ENCODE data around the gene SERPINA1.
"Not testable (repeated sequence)": the region's sequence is repeated elsewhere in the genome, so short reads cannot be mapped to it uniquely, and the experiment has no call there.

The SERPINA1 gene

DNA sequence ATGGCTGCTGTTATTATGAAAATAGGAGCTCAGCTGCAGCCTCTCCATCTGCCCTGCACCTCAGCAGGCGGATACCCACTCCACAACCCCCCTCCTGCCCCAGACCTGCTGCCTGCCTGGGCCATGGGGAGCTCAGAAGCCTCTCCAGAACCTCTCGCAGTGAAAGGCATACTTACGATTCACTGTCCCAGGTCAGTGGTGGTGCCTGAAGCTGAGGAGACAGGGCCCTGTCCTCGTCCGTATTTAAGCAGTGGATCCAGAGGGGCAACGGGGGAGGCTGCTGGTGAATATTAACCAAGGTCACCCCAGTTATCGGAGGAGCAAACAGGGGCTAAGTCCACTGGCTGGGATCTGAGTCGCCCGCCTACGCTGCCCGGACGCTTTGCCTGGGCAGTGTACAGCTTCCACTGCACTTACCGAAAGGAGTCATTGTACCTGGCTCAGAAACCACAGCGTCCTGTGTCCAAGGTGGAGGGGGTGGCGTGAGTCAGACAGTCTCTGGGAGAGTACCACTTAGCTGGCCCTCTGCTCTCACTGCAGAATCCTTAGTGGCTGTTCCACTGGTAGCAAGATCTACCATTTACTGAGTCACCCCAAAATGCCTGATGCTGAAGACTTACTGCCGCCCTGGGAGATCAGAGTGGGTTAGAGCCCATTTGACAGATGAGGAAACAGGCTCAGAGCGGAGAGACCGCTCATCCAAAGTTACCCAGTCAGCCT lies at the start of gene SERPINA1:
TSS of gene SERPINA1 (minus strand) at position 219 of the 720 bp plus-strand sequence. CDS start 5,365 bp downstream, outside the sequence.
- no peak for DNase-seq

DNA sequence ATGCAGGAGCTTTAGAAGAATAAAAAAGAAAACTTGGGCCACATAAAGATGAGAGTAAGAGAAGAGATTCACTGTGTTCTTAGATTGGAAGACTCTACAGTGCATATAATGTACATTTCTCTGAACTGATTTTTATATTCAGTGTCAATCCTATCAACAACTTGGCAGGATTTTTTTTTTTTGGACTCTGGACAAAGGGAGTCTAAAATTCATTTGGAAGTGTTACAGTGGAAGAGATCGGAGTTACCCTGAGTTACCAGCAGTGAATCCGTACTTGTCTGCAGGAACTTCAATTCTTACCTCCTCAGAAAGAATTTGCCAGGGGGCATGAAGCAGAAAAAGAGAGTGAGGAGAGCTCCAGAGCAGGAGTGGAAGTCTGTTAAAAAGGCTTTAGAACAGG lies 40.2 kb upstream of the SERPINA1 start:
- DNase-seq, result no peak

DNA sequence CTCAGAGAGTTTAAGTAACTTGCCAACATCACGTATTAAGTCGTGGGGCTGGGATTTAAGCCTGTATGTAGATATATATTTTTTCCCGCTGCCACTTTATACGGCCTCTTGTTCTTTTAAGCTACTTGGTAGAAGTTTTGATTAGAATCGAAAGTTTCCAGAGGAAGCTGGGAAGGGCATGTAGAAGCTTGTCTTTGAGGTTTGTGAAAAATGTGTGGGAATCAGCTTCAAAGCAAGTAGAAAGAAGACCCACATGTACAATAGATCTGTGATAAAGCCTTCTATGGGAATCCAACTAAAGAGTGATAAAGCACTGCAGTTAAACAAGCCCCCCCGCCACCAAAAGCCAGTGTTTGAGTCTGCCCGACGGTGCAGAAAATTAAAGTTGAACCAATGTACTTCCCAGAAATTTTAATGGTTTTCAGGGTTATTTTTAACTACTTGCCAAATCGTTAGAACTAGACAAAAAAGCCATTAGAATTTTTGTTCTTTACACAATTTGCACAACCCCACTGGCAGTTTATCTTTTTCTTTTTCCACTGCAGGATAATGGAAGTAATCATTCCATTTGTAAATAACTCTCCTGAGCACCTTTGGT lies 38.7 kb upstream of the SERPINA1 start:
- DNase-seq, result no peak

DNA sequence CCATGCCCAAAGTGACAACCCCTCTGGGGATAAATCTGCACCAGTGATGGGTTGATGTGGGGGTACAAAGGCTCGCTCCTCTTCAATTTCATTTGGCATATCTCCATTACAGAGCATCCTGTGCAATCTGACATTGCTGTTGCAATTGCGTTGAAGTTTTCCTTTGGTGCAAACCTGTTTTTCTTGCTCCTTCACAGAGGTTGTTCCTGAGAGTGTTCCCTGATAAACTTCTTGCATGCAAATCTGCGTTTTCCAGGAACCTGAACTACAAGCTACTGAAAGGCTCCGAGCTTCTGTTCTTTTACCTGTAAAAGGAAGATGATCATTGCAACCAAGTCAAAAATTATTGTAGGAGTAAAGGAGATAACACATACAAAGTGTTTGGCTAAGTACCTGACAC lies 38.1 kb upstream of the SERPINA1 start:
- DNase-seq, result no peak

DNA sequence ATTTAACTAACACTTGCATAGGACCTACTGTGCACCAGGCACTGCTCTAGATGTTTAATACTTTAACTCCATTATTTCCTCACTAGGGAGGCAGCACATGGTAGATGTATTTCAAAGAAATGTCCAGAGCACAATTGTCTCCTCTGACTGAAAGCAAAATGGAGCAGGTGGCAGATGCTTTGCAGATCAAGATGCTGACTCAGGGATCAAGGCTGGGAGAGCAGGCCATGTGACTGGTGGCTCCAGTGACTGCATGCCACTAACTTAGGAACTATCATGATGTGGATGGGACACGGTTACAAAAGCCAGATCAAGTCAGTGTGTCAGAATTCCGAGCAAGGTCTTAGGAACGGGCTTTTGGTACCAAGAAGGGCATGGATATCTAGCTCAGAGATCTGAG lies 36.0 kb upstream of the SERPINA1 start:
- no peak for DNase-seq

DNA sequence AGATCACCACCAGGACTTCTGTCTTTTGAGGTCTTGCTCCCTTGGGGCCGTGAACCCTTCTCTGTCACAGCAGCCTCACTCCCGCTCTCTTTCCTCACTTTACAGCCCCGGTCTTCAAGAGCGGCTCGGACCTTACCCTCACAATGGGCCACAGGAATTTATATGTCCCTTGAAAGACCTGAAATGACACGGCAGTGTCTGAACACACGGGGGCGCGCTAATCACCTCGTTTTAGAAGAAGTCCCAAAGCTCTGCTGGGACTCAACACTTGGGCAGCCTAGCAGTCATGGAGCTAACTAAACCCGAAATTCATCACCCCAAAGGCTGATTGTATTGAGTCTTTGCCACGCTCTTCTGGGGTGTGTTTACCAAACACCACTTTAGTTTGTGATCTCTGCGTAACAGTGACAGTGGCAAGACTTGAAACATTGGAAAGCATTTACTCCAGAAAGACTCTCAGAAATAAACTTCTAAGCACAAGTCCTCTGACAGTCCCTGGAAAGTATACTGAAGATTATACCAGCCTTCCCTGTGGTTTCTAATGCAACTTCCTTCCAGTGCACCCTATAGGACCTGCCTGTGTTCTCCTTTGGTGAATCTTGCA lies 35.2 kb upstream of the SERPINA1 start:
- DNase-seq, result no peak

DNA sequence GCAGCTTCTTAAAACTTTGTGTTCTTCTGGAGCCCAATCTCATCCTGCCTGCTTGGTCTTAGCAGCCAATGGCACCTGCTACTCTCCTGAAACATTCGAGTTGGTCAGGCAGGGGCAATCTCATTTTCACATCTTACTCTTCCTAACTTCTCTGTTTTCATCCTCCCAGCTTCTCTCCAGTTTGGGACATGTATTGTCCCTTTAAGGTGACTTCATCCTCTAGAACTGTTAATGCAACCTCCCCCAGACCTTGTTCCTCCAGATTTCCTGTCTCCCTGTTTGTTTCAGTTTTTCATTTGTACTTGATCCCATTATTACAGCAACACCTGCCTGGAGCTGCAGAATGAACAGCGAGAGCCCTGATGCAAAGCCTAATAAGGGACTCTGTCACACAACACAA lies 32.9 kb upstream of the SERPINA1 start:
- DNase-seq, result no peak

DNA sequence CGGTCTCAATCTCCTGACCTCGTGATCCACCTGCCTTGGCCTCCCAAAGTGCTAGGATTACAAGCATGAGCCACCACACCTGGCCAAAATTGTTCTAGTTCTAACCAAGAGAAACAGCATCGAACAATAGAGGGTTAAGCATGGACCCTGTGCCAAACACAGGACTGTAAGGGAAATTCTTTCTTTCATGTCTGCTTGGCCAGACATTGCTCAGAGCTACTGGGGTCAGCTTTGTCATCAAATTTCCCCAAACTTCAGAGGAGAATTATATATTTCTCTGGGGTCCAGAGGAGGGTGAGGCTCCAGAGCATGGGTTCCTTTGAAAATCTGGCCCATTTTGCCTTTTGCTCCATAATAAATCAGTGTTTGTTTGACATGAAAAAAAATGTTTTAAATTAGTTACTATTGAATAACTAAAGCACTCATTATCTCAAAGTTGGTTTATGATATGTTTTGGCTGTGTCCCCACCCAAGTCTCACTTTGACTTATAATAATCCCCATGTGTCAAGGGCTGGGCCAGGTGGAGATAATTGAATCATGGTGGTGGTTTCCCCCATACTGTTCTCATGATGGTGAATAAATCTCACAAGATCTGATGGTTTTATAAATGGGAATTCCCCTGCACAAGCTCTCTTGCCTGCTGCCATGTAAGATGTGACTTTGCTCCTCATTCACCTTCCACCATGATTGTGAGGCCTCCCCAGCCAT lies 29.2 kb upstream of the SERPINA1 start:
- DNase-seq, result not testable (repeated sequence)

DNA sequence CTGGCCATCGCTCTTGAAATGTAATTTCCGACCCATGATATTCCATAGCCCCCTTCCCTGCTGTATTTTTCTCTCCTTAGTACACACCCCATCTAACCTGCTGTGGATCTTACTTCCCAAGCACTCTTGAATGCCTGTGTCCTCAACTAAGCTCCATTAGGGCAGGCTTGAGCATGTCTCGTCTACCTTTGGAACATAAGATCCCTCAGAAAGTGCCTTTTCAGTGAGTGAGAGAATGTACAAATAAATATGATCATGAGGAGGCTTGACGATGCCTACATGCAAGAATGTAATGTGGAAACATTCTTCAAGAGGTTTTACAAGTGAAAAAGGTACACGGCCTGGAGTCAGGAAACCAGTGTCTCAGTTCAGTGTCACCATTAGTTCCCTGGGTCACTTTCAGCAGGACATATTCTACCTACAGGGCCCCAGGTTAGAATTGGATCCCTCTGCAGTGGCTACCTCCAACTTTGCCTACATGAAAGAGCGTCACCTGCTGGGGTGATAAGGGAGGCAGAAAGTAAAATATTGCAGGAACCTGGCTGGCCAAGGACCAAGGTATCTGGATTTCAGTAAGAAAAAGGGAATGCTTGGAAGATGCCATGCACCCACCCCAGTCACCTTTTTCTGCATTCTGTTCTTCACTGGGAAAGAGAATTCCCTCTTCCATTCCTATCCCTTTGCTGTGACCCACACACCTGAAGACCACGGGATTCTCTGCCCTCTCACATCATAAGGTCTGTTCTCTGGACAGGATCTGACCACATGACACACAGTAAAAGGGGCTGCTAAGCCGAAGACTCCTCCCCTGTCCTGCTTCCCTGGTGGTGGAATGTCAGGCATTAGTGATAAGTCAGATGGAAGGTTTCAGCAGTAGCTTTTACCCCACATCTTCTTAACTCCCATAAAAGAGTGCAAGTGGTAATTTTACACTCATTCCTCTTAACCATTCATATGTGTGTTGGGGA lies 24.6 kb upstream of the SERPINA1 start:
- no peak for DNase-seq

DNA sequence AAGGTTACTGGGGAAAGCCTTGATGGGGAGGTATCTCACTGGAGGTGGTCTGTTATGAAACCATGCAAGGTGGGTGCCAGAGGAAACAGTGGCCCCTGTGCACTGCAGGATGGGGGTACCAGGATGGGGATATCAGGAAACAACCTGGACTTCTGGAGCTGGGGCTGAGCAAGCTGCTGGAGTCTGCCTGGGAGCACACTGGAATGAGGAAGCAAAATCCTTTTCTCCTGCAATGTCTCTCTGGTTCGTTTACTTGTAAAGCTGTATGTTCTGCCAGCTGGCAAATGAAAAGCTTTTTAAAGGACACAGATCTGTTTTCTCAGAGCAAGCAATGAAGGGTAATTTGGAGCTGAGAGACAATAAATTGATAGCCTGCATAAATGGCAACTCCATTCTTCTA lies 23.2 kb upstream of the SERPINA1 start:
- DNase-seq, result no peak

DNA sequence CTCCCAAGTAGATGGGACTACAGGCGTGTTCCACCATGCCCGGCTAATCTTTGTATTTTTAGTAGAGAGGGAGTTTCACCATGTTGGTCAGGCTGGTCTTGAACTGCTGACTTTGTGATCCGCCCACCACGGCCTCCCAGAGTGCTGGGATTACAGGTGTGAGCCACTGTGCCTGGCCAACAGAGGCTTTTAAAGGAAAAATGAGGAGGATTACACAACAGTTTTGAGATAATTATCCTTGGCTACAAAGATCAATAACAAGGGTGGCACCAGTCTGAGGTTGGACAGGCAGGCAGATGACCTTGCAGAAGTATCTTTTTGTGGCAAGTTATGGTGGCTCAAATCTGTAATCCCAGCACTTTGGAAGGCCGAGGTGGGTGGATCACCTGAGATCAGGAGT lies 21.0 kb upstream of the SERPINA1 start:
- not testable (repeated sequence) for DNase-seq

DNA sequence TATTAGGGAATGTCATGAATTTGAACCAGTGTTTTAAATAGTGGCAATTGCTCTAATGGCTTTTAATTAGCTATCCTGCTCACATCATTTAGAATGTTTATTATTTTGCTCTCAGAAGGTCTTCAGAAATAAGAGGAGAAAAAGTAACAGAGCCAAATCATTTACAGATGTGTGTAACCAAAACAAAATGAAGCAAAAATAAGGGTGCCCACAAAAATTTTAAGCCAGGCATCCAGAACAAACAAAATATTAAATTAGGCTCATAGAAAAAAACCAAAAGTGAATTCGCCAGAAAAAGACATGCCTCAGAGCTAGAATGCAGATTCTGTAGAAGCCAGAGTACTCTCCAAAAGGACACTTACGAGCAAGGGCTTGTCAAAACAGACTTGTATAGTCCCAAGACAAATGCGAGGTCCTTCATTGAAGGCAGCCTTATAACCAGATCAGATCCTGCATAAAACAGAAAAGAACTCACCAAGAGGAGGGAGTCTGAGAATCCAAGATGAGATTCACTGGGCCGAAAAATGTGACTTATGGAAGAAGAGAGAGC lies 20.2 kb upstream of the SERPINA1 start:
- no peak for DNase-seq

DNA sequence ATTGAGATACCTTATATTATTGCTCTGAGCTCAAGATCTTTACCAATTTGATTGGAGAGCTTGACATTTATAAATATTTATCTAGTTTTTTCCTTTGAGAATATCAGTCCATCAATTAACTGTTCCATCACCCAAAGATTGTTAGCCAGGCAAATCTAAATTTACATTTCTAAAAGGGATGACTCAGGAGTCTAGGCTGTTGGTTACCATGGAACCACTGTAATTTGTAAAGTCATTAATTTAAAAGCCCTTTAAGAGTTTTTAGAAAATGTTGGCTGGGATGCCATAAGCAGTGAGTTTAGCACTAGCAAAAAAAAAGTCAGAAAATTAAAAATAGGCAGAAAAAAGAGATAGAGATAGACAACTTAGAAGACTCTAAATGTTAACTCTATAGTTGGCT lies 19.5 kb upstream of the SERPINA1 start:
- no peak for DNase-seq

DNA sequence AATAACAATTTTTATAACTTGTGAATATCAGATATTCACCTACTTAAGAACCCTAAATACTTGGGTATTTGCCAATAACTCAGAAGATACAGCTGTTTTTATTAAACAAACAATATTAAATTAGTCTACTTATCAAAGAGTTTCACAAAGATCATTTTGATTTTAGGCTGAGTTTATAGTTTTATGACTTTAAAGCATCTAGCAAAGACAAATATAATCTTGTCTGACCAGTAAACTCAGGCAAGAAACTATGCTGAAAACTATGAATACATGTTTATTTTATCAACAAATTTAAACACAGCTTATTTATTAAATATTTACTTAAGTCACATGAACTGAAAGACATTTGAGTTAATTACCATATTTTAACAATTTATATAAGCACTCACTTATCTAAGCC lies 18.5 kb upstream of the SERPINA1 start:
- DNase-seq, result no peak

DNA sequence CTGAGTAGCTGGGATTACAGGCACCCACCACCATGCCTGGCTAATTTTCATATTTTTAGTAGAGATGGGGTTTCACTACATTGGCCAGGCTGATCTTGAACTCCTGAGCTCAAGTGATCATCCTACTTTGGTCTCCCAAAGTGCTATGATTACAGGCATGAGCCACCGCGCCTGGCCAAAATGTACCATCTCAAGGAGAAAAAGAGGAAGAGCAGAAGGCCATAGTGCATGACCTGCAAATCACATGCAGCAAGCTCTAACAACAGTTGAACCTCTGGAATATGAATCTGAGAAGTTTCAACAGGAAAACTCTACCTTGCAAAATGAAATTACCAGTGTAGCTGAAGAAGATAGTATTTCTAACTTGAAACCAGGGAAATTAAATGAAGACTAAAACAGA lies 17.1 kb upstream of the SERPINA1 start:
- DNase-seq, result no peak

DNA sequence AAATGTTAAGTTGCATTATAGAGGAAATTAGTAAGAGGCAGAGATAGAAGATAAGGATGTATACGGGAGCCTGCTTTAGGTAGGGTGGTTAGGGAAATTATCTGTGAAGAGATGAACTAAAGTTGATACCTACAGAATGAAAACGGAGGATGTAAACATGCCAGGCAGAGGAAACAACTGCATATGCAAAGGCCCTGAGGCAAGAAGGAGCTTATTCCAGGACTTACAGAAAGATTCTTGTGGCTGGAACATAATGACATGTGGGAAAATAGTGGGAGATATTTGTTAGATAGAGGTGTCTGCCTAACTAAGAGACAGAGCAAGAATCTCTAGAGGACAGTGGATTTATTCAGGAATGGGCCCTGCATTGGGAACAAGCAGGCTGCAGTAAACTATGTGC lies 16.2 kb upstream of the SERPINA1 start:
- no peak for DNase-seq

DNA sequence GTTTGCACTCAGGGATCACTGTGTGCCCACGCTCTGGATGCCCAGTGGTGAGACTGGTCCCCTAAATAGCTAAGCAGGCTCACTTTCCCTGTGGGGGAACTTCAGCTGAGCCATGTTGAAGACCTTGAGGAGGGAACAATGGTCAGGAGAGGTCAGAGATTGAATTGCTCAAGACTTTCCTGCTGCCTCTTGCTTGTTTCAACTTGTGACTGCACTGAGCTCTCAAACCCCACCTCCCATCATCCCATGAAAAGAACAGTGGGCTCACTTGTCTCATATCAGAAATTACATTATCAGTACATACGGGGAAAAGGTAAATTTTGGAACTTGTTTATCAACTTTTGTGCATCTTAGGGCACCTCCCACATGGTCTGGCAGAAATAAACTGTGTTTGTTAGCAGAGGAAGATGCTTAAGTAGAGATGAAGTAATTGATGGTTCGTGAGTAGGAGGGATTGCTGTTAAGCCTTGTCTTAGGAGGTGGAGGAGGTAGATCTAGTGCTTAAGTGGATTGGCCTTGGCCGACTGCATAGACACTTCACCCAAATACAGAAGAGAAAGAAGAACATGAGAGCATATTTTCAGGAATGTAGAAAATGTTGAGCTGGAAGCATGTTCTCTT lies 15.0 kb upstream of the SERPINA1 start:
- no peak for DNase-seq

DNA sequence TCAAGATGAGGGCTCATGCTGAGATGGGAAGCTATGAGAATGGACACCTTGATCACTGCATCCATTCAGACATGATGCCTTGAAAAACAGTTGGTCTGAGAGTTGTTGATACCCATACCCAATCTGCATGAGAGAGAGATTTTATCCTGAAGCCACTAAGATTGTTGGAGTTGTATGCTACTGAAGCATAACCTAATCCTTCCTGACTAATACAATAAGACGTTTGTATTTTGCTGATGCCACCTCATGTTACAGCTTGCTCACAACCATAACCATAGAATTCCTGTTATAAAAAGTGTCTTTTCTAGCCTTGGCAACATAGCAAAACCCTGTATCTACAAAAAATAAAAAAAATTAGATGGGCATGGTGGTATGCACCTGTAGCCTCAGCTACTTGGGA lies 12.7 kb upstream of the SERPINA1 start:
- DNase-seq, result no peak

DNA sequence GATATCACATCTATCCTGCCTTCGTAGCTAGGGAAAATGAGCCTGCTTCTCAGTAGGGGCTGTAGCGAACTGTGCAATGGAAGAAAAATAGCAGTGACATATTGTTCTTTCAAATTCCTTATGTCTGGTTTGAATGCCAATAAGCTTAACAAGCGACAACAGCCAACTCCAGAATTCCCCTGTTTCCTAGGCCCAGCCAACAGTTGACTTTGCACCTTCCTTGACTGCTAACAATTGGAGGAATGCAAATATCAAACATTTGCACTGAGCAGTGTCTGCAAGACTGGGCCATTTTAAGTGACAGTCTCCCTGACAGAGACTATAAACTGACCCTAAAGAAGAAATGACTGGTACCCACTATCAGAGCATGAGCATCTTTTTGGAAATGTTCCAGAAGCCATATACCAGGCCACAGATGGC lies 12.0 kb upstream of the SERPINA1 start:
- no peak for DNase-seq

DNA sequence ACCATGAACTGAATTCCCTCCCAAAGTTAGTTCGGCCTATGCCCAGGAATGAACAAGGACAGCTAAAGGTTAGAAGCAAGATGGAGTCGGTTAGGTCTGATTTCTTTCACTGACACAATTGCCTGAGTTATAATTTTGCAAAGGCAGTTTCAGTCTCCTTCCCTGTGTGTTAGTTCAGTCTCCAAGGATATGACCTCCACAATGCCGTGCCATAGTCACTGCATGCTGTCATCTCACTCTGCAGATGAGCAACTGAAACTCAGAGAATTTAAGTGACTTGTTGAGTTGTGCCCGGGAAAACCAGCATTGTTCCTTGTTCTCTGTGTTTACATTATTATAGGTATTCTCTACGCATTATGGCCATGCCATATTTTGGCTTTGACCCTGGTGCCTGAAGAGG lies 10.1 kb upstream of the SERPINA1 start:
- no peak for DNase-seq

DNA sequence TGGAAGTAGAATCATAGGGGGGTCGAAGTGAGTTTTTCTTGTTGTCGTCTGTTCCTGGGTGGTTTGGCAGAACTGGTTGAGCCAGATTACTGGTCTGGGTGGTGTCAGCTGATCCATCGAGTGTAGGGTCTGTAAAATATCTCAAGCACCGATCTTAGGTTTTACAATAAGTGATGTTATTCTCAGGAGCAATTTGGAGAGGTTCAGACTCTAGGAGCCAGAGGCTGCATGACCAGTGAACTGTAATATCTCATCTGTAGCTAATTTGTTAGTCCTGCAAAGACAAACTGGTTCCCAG lies 9.7 kb upstream of the SERPINA1 start:
- no peak for DNase-seq
